GOT3 (cell line): ENCODE results near the gene MCAT.

Source experiments
- DNase-seq: peaks from one replicate; lab custom pipeline; 2025; ENCODE audit warnings: mixed read lengths; lab: John Stamatoyannopoulos, UW

MCAT gene

GRCh38 chr22:43142880-43143562, at the start of gene MCAT:
TSS of gene MCAT (minus strand) at chr22:43143398. CDS start at chr22:43143348, 50 bp downstream.
- no peak for DNase-seq

- DNase-seq, result no peak
These were observed 48.6 kb upstream of the MCAT start for GRCh38 chr22:43191831-43192230.

GRCh38 chr22:43188829-43189545, 45.8 kb upstream of the MCAT start:
- DNase-seq, result no peak

GRCh38 chr22:43187171-43188099, 44.2 kb upstream of the MCAT start:
- DNase-seq, result peak; percentile 91

- no peak for DNase-seq
These were observed 43.3 kb upstream of the MCAT start, which contains the start of gene TTLL12 for GRCh38 chr22:43186272-43187170. TSS of gene TTLL12 (minus strand) at chr22:43187134. CDS start at chr22:43187069, 65 bp downstream.

GRCh38 chr22:43185860-43186261, 42.7 kb upstream of the MCAT start:
- no peak for DNase-seq

- no peak for DNase-seq
These were observed 40.5 kb upstream of the MCAT start for GRCh38 chr22:43183496-43184277.

GRCh38 chr22:43182726-43183125, 39.5 kb upstream of the MCAT start:
- no peak for DNase-seq

GRCh38 chr22:43182118-43182517, 38.9 kb upstream of the MCAT start:
- no peak for DNase-seq

GRCh38 chr22:43181321-43182076, 38.3 kb upstream of the MCAT start:
- DNase-seq, result no peak

GRCh38 chr22:43180670-43181069, 37.5 kb upstream of the MCAT start:
- DNase-seq, result no peak

- no peak for DNase-seq
These were observed 36.7 kb upstream of the MCAT start for GRCh38 chr22:43179911-43180195.

- no peak for DNase-seq
These were observed 36.1 kb upstream of the MCAT start for GRCh38 chr22:43179146-43179910.

GRCh38 chr22:43177479-43177878, 34.3 kb upstream of the MCAT start:
- DNase-seq, result no peak

- no peak for DNase-seq
These were observed 32.9 kb upstream of the MCAT start for GRCh38 chr22:43176090-43176489.

- no peak for DNase-seq
These were observed 31.8 kb upstream of the MCAT start for GRCh38 chr22:43174941-43175531.

- DNase-seq, result no peak
These were observed 30.9 kb upstream of the MCAT start for GRCh38 chr22:43173976-43174720.

- no peak for DNase-seq
These were observed 30.4 kb upstream of the MCAT start for GRCh38 chr22:43173566-43173965.
